ENCODE results near the gene CLN3. TPM values are rescaled to one million over a fixed set of nuclear protein-coding genes. Genes with fewer than 3 reads are reported as not detected.
"Not testable (repeated sequence)": the region's sequence is repeated elsewhere in the genome, so short reads cannot be mapped to it uniquely, and the experiment has no call there.

The CLN3 gene
- total RNA-seq, 4 donors from 2014 or later = 80.2 to 294 (median 154) TPM

GRCh38 chr16:28531777-28532744 lies 40.2 kb upstream of the CLN3 start:
- Histone ChIP-seq H3K27me3 (no peaks in the 10 kb centered on the region), H3K9me3 (no peaks in the 10 kb centered on the region), H3K4me3 (no peak overlapping the region), H3K27ac (peak overlapping the region; percentile 63 to 83 (median 80)), H3K4me1 (peaks cover 11 to 48% (median 26%) of the 10 kb centered on the region in 4 donors), H3K36me3 (no peaks in the 10 kb centered on the region)
- in situ Hi-C loops (cut with MboI; ENCODE audit: low pct_ligation_motif_present in 1 of 4, low pct_unique_long_range_greater_than_20kb in 1 of 4, low sequenced_read_pairs in 3 of 4) = no loop called here
- intact Hi-C loops (cut with DNase I; ENCODE audit: low total_unique reads) = no loop called here
- peak; percentile 86 for DNase-seq
- TF ChIP-seq POLR2AphosphoS5 (IDR thresholded peaks at IDR 0.05) = peak; percentile 27 to 75 (median 68)
- TF ChIP-seq CTCF (IDR thresholded peaks at IDR 0.05) = no peak
- peak; percentile 45 for TF ChIP-seq POLR2A (IDR thresholded peaks at IDR 0.05)
- TF ChIP-seq EP300 (IDR thresholded peaks at IDR 0.05; ENCODE audit: low read depth) = no peak
- WGBS, 2 donors (ENCODE audit: low coverage in 1 of 2) = 36 to 59% methylated on average over 6 to 9 of the region's 9 CpGs

DNA sequence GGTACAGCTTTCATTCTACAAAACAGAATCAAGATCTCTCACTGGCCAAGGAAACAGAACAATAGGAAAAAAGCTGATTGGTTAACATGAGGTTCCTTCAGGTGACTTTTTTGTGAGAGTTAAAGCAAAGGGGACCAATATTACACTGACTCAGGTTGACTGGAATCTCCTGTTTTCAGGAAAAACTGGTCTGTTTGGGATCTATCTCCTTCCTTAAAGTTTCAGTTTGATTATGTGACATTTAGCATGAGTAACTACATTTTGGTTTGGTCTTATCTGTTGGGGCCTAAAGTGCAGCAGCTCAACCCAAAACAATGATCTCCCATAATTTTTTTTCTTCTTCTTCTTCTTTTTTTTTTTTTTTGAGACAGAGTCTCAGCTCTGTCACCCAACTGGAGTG lies 37.2 kb upstream of the CLN3 start:
- intact Hi-C loops (cut with DNase I; ENCODE audit: low total_unique reads) = no loop called here
- in situ Hi-C loops (cut with MboI; ENCODE audit: low pct_ligation_motif_present in 1 of 4, low pct_unique_long_range_greater_than_20kb in 1 of 4, low sequenced_read_pairs in 3 of 4) = no loop called here
- no peaks in the 10 kb centered on the region for H3K9me3 ChIP-seq
- no peak for TF ChIP-seq EP300 (IDR thresholded peaks at IDR 0.05; ENCODE audit: low read depth)
- H3K27me3 ChIP-seq = no peaks in the 10 kb centered on the region
- H3K36me3 ChIP-seq = no peaks in the 10 kb centered on the region
- H3K27ac ChIP-seq = no peak overlapping the region
- H3K4me1 ChIP-seq = peaks cover 3 to 37% (median 19%) of the 10 kb centered on the region in 4 donors
- DNase-seq = no peak
- no peak overlapping the region for H3K4me3 ChIP-seq

DNA sequence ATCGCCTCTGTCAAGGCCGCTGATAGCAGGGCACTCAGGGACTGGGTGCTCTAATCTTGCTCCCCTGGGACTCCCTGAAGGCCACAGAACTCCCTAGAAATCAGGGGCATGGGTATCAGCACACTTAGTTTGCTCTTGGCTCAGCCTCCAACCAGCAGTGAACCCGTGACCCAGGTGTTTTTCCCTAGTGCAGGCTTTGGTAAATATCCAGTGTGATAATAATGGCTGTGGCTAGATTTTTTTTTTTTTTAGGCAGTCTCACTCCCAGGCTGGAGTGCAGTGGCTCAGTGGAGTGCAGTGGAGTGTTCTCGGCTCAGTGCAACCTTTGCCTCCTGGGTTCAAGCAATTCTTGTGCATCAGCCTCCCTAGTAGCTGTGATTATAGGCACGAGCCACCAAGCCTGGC lies 36.6 kb upstream of the CLN3 start:
- WGBS, 2 donors (ENCODE audit: low coverage in 1 of 2) = 63 to 69% methylated on average over 2 to 4 of the region's 5 CpGs
- no peaks in the 10 kb centered on the region for H3K9me3 ChIP-seq
- no peak overlapping the region for H3K27ac ChIP-seq
- in situ Hi-C loops (cut with MboI; ENCODE audit: low pct_ligation_motif_present in 1 of 4, low pct_unique_long_range_greater_than_20kb in 1 of 4, low sequenced_read_pairs in 3 of 4) = no loop called here
- H3K27me3 ChIP-seq = no peaks in the 10 kb centered on the region
- H3K36me3 ChIP-seq = no peaks in the 10 kb centered on the region
- peaks cover 5 to 37% (median 17%) of the 10 kb centered on the region in 4 donors for H3K4me1 ChIP-seq
- no peak overlapping the region for H3K4me3 ChIP-seq
- TF ChIP-seq CTCF (IDR thresholded peaks at IDR 0.05) (no peak), POLR2AphosphoS5 (IDR thresholded peaks at IDR 0.05) (no peak)
- intact Hi-C loops (cut with DNase I; ENCODE audit: low total_unique reads) = no loop called here
- no peak for DNase-seq

DNA sequence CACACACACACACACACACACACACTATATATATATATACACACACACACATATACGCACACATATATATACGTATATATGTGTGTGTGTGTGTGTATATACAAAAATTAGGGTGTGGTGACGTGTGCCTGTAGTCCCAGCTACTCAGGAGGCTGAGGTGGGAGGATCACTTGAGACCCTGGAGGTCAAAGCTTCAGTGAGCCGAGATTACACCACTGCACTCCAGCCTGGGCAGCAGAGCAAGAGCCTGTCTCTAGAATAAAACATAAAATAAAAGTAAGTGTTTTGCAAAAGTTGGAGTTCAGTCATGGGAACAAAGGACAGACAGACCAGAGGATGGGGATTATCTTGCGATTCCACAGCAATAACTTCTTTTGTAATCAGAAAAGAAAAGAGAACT lies 36.1 kb upstream of the CLN3 start:
- no peaks in the 10 kb centered on the region for H3K9me3 ChIP-seq
- peaks cover 5 to 32% (median 14%) of the 10 kb centered on the region in 4 donors for H3K4me1 ChIP-seq
- H3K36me3 ChIP-seq = no peaks in the 10 kb centered on the region
- 75 to 83% methylated on average over 2 to 5 of the region's 5 CpGs for WGBS, 2 donors (ENCODE audit: low coverage in 1 of 2)
- H3K4me3 ChIP-seq = no peak overlapping the region
- intact Hi-C loops (cut with DNase I; ENCODE audit: low total_unique reads) (no loop called here), in situ Hi-C loops (cut with MboI; ENCODE audit: low pct_ligation_motif_present in 1 of 4, low pct_unique_long_range_greater_than_20kb in 1 of 4, low sequenced_read_pairs in 3 of 4) (no loop called here)
- TF ChIP-seq EP300 (IDR thresholded peaks at IDR 0.05; ENCODE audit: low read depth) = no peak
- TF ChIP-seq CTCF (IDR thresholded peaks at IDR 0.05) = no peak
- TF ChIP-seq POLR2AphosphoS5 (IDR thresholded peaks at IDR 0.05) = no peak
- no peak for TF ChIP-seq POLR2A (IDR thresholded peaks at IDR 0.05)
- H3K27ac ChIP-seq = no peak overlapping the region
- DNase-seq = no peak
- H3K27me3 ChIP-seq = no peaks in the 10 kb centered on the region

- H3K27ac ChIP-seq = peak overlapping the region in 2 of 4 donors; percentile 4 to 38
- not testable (repeated sequence) for DNase-seq
Measured at GRCh38 chr16:28527100-28527785, 35.4 kb upstream of the CLN3 start.

More at GRCh38 chr16:28527100-28527785, 35.4 kb upstream of the CLN3 start:
- intact Hi-C loops (cut with DNase I; ENCODE audit: low total_unique reads); H3K27me3 ChIP-seq; H3K4me3 ChIP-seq; in situ Hi-C loops (cut with MboI; ENCODE audit: low pct_ligation_motif_present in 1 of 4, low pct_unique_long_range_greater_than_20kb in 1 of 4, low sequenced_read_pairs in 3 of 4); H3K36me3 ChIP-seq; H3K9me3 ChIP-seq: not testable (repeated sequence)
- peaks cover 3 to 24% (median 8%) of the 10 kb centered on the region in 4 donors for H3K4me1 ChIP-seq
- 67 to 97% methylated on average over 1 to 7 of the region's 7 CpGs for WGBS, 2 donors (ENCODE audit: low coverage in 1 of 2)
